ENCODE measurements around the gene LVRN. TPM values are rescaled to one million over a fixed set of nuclear protein-coding genes. Genes with fewer than 3 reads are reported as not detected.

The LVRN gene, protein sequence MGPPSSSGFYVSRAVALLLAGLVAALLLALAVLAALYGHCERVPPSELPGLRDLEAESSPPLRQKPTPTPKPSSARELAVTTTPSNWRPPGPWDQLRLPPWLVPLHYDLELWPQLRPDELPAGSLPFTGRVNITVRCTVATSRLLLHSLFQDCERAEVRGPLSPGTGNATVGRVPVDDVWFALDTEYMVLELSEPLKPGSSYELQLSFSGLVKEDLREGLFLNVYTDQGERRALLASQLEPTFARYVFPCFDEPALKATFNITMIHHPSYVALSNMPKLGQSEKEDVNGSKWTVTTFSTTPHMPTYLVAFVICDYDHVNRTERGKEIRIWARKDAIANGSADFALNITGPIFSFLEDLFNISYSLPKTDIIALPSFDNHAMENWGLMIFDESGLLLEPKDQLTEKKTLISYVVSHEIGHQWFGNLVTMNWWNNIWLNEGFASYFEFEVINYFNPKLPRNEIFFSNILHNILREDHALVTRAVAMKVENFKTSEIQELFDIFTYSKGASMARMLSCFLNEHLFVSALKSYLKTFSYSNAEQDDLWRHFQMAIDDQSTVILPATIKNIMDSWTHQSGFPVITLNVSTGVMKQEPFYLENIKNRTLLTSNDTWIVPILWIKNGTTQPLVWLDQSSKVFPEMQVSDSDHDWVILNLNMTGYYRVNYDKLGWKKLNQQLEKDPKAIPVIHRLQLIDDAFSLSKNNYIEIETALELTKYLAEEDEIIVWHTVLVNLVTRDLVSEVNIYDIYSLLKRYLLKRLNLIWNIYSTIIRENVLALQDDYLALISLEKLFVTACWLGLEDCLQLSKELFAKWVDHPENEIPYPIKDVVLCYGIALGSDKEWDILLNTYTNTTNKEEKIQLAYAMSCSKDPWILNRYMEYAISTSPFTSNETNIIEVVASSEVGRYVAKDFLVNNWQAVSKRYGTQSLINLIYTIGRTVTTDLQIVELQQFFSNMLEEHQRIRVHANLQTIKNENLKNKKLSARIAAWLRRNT
- 0.16 and 0.57 TPM in 2 replicates for total RNA-seq

DNA sequence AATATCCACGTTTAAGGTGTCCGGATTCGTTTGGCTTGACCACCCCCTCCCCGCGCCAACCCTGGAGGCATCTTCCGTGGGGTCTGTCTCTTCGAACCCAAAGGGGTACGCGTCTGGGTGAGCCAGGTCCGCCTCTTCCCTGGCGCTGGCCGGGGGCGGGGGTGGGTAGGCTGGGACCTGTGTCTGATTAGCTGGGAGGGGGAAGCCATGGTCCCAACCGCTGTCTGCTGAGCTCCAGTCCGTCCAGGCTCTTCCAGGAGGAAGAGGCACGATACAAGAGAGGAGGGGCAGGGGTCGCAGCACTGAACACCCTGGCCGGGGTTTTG lies at the start of gene LVRN:
TSS of gene LVRN (plus strand) at position 237 of the 326 bp plus-strand sequence. CDS start 143 bp downstream, outside the sequence.

DNA sequence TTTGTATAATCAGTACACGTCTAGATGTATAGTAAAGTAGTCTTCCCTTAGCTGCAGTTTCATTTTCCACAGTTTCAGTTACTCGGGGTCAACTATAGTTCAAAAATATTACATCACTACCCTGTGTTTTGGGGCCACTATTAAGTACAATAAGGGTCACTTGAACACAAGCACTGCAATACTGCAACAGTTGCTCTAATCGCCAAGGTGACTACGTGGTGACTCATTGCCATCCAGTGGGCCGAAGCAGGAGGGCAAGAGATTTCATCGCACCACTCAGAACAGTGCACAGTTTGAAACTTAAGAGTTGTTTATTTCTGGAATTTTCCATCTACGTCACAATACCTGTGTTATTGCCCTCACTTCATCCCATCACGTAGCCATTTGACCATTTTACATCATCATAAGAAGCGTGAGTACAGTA lies 69.8 kb downstream of the LVRN start, which contains the start of gene ARL14EPL:
TSS of gene ARL14EPL (plus strand) at position 379 of the 424 bp plus-strand sequence. CDS start 18,994 bp downstream, outside the sequence.

Other genes with a start within 250 kb of the LVRN start
- 0.63 and 0.81 TPM in 2 replicates for gene CDO1, start 145.8 kb upstream of the LVRN start, total RNA-seq
- 15.5 and 40.2 TPM in 2 replicates for gene ATG12, start 120.9 kb upstream of the LVRN start, total RNA-seq
- gene AP3S1, start 120.5 kb upstream of the LVRN start, total RNA-seq: 42.4 and 55.4 TPM in 2 replicates
- not detected in 2 replicates for gene ARL14EPL, start 70.0 kb downstream of the LVRN start, total RNA-seq
- gene COMMD10, start 122.5 kb downstream of the LVRN start, total RNA-seq: 26.2 and 31.5 TPM in 2 replicates

Data from bladder microvascular endothelial cell (primary cell).